CD8-positive, alpha-beta memory T cell (primary cell): ENCODE data around the gene TOP3B. TPM values are rescaled to one million over a fixed set of nuclear protein-coding genes. Genes with fewer than 3 reads are reported as not detected.
"Not testable (repeated sequence)": the region's sequence is repeated elsewhere in the genome, so short reads cannot be mapped to it uniquely, and the experiment has no call there.

Source experiments
- CTCF ChIA-PET: fragments of 350-600 bp; sonication (Branson Sonifier 250); formaldehyde crosslinking; loops from one replicate; lab custom pipeline; 2021; ENCODE audit warnings: antibody characterized with exemption; lab: Charles Lee
- POLR2A ChIA-PET: fragments of 350-600 bp; sonication (Branson Sonifier 250); formaldehyde crosslinking; loops from one replicate; lab custom pipeline; 2021; ENCODE audit warnings: antibody characterized with exemption; lab: Charles Lee
- DNase-seq, 5 donors: peaks; one replicate each; pipeline versions ENCODE4 v3.0.0 to v3.0.0-alpha.2; 2020 to 2022; ENCODE audit warnings: mixed read lengths in 1 of 5
- H3K27ac ChIP-seq: one replicate; pipeline ENCODE4 v1.7.0; 2013; ENCODE audit warnings: low read depth, mild to moderate bottlenecking, low read length, moderate library complexity
- H3K27me3 ChIP-seq: 2 replicates; pipeline ENCODE4 v1.7.0; 2013; ENCODE audit warnings: low read length, mild to moderate bottlenecking; ENCODE audit not compliant: insufficient read depth, poor library complexity, severe bottlenecking
- H3K36me3 ChIP-seq: 2 replicates; pipeline ENCODE4 v1.7.0; 2013; ENCODE audit warnings: mild to moderate bottlenecking, low read length, moderate library complexity; ENCODE audit not compliant: insufficient read depth
- H3K4me1 ChIP-seq: 2 replicates; pipeline ENCODE4 v1.7.0; 2013; ENCODE audit warnings: mild to moderate bottlenecking, low read length, moderate library complexity; ENCODE audit not compliant: insufficient read depth
- H3K4me3 ChIP-seq: 2 replicates; pipeline ENCODE4 v1.7.0; 2013; ENCODE audit warnings: mild to moderate bottlenecking, low read length
- H3K9me3 ChIP-seq: 2 replicates; pipeline ENCODE4 v1.7.0; 2013; ENCODE audit warnings: mild to moderate bottlenecking, low read length
- H3K27ac Mint-ChIP-seq, 8 donors: one replicate each; pipeline ENCODE4 v1.8.0; 2020 to 2021; ENCODE audit warnings: mixed read lengths in 8 of 8, mild to moderate bottlenecking in 6 of 8, inconsistent platforms in 3 of 8, moderate library complexity in 3 of 8
- H3K27me3 Mint-ChIP-seq, 2 donors: one replicate each; pipeline ENCODE4 v1.8.0; 2020 to 2021; ENCODE audit warnings: mixed read lengths in 2 of 2, mild to moderate bottlenecking in 1 of 2, moderate library complexity in 1 of 2
- H3K36me3 Mint-ChIP-seq, 3 donors: one replicate each; pipeline ENCODE4 v1.8.0; 2020 to 2021; ENCODE audit warnings: mixed read lengths in 3 of 3, inconsistent platforms in 1 of 3, mild to moderate bottlenecking in 1 of 3
- H3K4me1 Mint-ChIP-seq, 3 donors: one replicate each; pipeline ENCODE4 v1.8.0; 2020 to 2021; ENCODE audit warnings: mixed read lengths in 3 of 3, inconsistent platforms in 1 of 3, mild to moderate bottlenecking in 1 of 3
- H3K4me3 Mint-ChIP-seq, 7 donors: one replicate each; pipeline ENCODE4 v1.8.0; 2020 to 2021; ENCODE audit warnings: mixed read lengths in 7 of 7, mild to moderate bottlenecking in 6 of 7, moderate library complexity in 4 of 7, inconsistent platforms in 2 of 7
- H3K9me3 Mint-ChIP-seq, 5 donors: one replicate each; pipeline ENCODE4 v1.8.0; 2020 to 2022; ENCODE audit warnings: mixed read lengths in 5 of 5, mild to moderate bottlenecking in 3 of 5, moderate library complexity in 2 of 5, inconsistent platforms in 1 of 5
- polyA plus RNA-seq: library from polyadenylated mRNA; unstranded; fragments of 300-500 nt; fragmentation: Illumina TruSeq; gene quantifications from one replicate; pipeline ENCODE4 v1.2.3, GENCODE V29; 2021
- total RNA-seq, 2 experiments: library from RNA; stranded (reverse); gene quantifications; one replicate each; pipeline ENCODE4 v1.2.3, GENCODE V29; 2021

TOP3B gene
- total and polyA plus RNA-seq, 3 experiments from 2014 or later, result 17.3 to 36.9 (median 30.1) TPM

DNA sequence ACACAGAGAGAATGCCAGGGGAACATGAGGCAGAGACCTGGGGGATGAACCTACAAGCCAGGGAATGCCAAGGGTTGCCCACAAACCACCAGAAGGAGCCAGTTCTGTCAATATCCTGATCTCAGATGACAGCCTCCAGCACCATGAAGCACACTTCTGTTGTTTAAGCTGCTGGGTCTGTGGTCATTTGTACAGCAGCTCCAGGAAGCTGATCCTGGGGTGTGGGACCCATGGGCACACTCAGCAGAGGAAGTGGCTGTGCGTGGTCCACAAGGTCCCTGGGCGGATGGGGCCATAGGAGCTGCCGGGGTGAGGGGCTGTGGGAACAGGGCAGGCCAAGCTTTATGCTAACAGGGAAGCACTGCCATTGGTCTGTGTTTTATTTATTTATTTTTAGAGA lies 42.1 kb downstream of the TOP3B start:
- H3K4me1 Mint-ChIP-seq, result peaks cover 24 to 43% (median 27%) of the 10 kb centered on the region in 3 donors
- POLR2A ChIA-PET, result interaction anchor here (0.7 kb wide), 1 partner anchor 21 kb away, joined by 5 read pairs; no protein-coding TSS in a partner anchor
- no peak overlapping the region for H3K4me3 Mint-ChIP-seq
- Histone ChIP-seq H3K9me3 (no peaks in the 10 kb centered on the region), H3K27me3 (no peaks in the 10 kb centered on the region), H3K27ac (no peak overlapping the region), H3K4me1 (peaks cover 16% of the 10 kb centered on the region), H3K36me3 (peaks cover 15% of the 10 kb centered on the region), H3K4me3 (no peak overlapping the region)
- H3K36me3 Mint-ChIP-seq, result peaks cover 0 to 29% (median 12%) of the 10 kb centered on the region in 3 donors
- H3K27ac Mint-ChIP-seq, result peak overlapping the region in 4 of 8 donors; percentile 33 to 70 (median 50)
- H3K27me3 Mint-ChIP-seq, result peaks cover 0 to 3% of the 10 kb centered on the region in 2 donors
- CTCF ChIA-PET, result interaction anchor here (1.2 to 8.9 kb wide), 3 partner anchors 11 to 229 kb away, joined by 3 to 100 read pairs (median 3); partner anchors contain the start of gene PPM1F
- H3K9me3 Mint-ChIP-seq, result no peaks in the 10 kb centered on the region
- no peak for DNase-seq

GRCh38 chr22:21939935-21940334 lies 42.7 kb downstream of the TOP3B start:
- DNase-seq, H3K9me3 Mint-ChIP-seq, H3K9me3 ChIP-seq, H3K36me3 ChIP-seq, H3K27me3 ChIP-seq, H3K4me3 ChIP-seq, H3K27me3 Mint-ChIP-seq: not testable (repeated sequence)
- ChIA-PET CTCF (interaction anchor here (1.6 to 8.9 kb wide), 2 partner anchors 11 to 228 kb away, joined by 3 to 100 read pairs; partner anchors contain the start of gene PPM1F), POLR2A (interaction anchor here (0.7 kb wide), 1 partner anchor 20 kb away, joined by 5 read pairs; no protein-coding TSS in a partner anchor)
- peak overlapping the region in 1 of 7 donors; percentile 16 for H3K4me3 Mint-ChIP-seq
- peaks cover 0 to 25% (median 9%) of the 10 kb centered on the region in 3 donors for H3K36me3 Mint-ChIP-seq
- Histone ChIP-seq H3K4me1 (peaks cover 16% of the 10 kb centered on the region), H3K27ac (peak overlapping the region; percentile 27)
- H3K27ac Mint-ChIP-seq, result peak overlapping the region in 4 of 8 donors; percentile 23 to 70 (median 38)
- peaks cover 24 to 43% (median 27%) of the 10 kb centered on the region in 3 donors for H3K4me1 Mint-ChIP-seq

DNA sequence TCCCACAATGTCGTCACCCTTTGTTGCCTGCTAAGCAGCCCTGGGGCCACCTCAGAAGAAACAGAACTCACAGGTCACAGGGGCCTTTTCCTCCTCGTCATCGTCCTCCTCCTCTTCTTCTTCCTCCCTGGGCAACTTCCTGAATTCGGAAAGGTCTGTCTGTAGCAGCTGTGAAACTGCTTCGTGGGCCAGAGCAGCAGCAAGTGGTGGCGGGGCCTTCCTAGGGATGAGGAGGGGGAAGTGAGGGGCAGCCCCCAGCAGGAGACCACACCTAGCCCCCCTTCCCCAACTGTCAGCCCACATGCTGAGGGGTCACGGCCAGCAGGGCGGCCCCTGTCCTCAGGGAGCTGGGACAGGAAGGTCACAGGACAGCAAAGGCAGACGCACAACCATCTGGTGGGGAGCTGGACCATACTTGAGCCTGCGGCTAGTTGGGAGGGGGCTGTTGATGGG lies 43.1 kb downstream of the TOP3B start:
- Mint-ChIP-seq H3K27ac (peak overlapping the region in 5 of 8 donors; percentile 26 to 88 (median 54)), H3K36me3 (peaks cover 0 to 23% (median 7%) of the 10 kb centered on the region in 3 donors), H3K27me3 (peaks cover 0 to 3% of the 10 kb centered on the region in 2 donors), H3K4me3 (peak overlapping the region in 4 of 7 donors; percentile 16 to 87 (median 59)), H3K4me1 (peaks cover 24 to 43% (median 27%) of the 10 kb centered on the region in 3 donors), H3K9me3 (no peaks in the 10 kb centered on the region)
- Histone ChIP-seq H3K4me1 (peaks cover 16% of the 10 kb centered on the region), H3K27me3 (no peaks in the 10 kb centered on the region), H3K4me3 (no peak overlapping the region), H3K9me3 (no peaks in the 10 kb centered on the region), H3K36me3 (peaks cover 5% of the 10 kb centered on the region), H3K27ac (peak overlapping the region; percentile 27)
- ChIA-PET CTCF (interaction anchor here (1.4 to 8.9 kb wide), 5 partner anchors 12 to 232 kb away, joined by 3 to 100 read pairs (median 9); partner anchors contain the start of gene PPM1F), POLR2A (interaction anchor here (0.7 to 1.8 kb wide), 2 partner anchors 13 to 20 kb away, joined by 5 to 7 read pairs; partner anchors contain the start of gene PPM1F)
- no peak for DNase-seq

- H3K36me3 Mint-ChIP-seq, result peaks cover 0 to 17% (median 5%) of the 10 kb centered on the region in 3 donors
- Histone ChIP-seq H3K4me3 (no peak overlapping the region), H3K27me3 (no peaks in the 10 kb centered on the region), H3K9me3 (no peaks in the 10 kb centered on the region), H3K36me3 (peaks cover 5% of the 10 kb centered on the region), H3K27ac (peak overlapping the region; percentile 88), H3K4me1 (peaks cover 16% of the 10 kb centered on the region)
- no peaks in the 10 kb centered on the region for H3K9me3 Mint-ChIP-seq
- peak overlapping the region; percentile 75 to 97 (median 86) for H3K27ac Mint-ChIP-seq
- POLR2A ChIA-PET, result interaction anchor here (1.6 to 1.8 kb wide), 2 partner anchors 11 to 14 kb away, joined by 4 to 7 read pairs; partner anchors contain the start of gene PPM1F
- H3K27me3 Mint-ChIP-seq, result peaks cover 0 to 3% of the 10 kb centered on the region in 2 donors
- no peak for DNase-seq
- peaks cover 24 to 42% (median 27%) of the 10 kb centered on the region in 3 donors for H3K4me1 Mint-ChIP-seq
- CTCF ChIA-PET, result interaction anchor here (0.9 to 8.9 kb wide), 11 partner anchors 12 to 297 kb away, joined by 3 to 100 read pairs (median 6); partner anchors contain the start of genes PPM1F and SDF2L1
- peak overlapping the region; percentile 83 to 92 (median 87) for H3K4me3 Mint-ChIP-seq
Measured at GRCh38 chr22:21938906-21939305, 43.7 kb downstream of the TOP3B start.

- no peaks in the 10 kb centered on the region for H3K27me3 ChIP-seq
- H3K4me3 ChIP-seq, result peak overlapping the region; percentile 91
- Mint-ChIP-seq H3K36me3 (peaks cover 0 to 18% (median 5%) of the 10 kb centered on the region in 3 donors), H3K4me3 (peak overlapping the region; percentile 83 to 92 (median 87)), H3K4me1 (peaks cover 24 to 40% (median 27%) of the 10 kb centered on the region in 3 donors), H3K27ac (peak overlapping the region; percentile 78 to 97 (median 86)), H3K9me3 (no peaks in the 10 kb centered on the region), H3K27me3 (peaks cover 0 to 3% of the 10 kb centered on the region in 2 donors)
- peaks cover 7% of the 10 kb centered on the region for H3K36me3 ChIP-seq
- CTCF ChIA-PET, result interaction anchor here (0.7 to 8.9 kb wide), 26 partner anchors 9 to 296 kb away, joined by 3 to 100 read pairs (median 4); partner anchors contain the start of genes PPM1F and SDF2L1
- H3K27ac ChIP-seq, result peak overlapping the region; percentile 88
- H3K9me3 ChIP-seq, result no peaks in the 10 kb centered on the region
- H3K4me1 ChIP-seq, result peaks cover 16% of the 10 kb centered on the region
- POLR2A ChIA-PET, result interaction anchor here (1.6 to 1.8 kb wide), 2 partner anchors 12 to 14 kb away, joined by 4 to 7 read pairs; partner anchors contain the start of gene PPM1F
- peak; percentile 83 to 91 (median 87) for DNase-seq
Measured at GRCh38 chr22:21938071-21938822, 44.3 kb downstream of the TOP3B start.

DNA sequence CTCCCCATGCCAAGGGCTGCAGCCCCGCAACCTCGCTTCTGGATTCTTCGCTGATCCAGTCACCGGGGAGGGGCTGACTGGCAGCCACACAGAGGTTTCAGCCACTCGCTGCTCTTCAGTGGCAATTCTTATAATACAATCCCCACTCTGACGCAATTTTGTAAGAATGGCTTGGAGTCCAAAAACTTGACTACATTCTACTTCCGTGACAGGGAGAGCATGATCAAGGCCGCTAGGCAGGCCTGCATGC lies 44.8 kb downstream of the TOP3B start:
- Histone ChIP-seq H3K4me3 (peak overlapping the region; percentile 91), H3K36me3 (peaks cover 12% of the 10 kb centered on the region), H3K27me3 (no peaks in the 10 kb centered on the region), H3K4me1 (peaks cover 16% of the 10 kb centered on the region), H3K27ac (peak overlapping the region; percentile 88), H3K9me3 (no peaks in the 10 kb centered on the region)
- H3K36me3 Mint-ChIP-seq, result peaks cover 0 to 19% (median 8%) of the 10 kb centered on the region in 3 donors
- H3K27ac Mint-ChIP-seq, result peak overlapping the region; percentile 78 to 97 (median 86)
- H3K9me3 Mint-ChIP-seq, result no peaks in the 10 kb centered on the region
- H3K27me3 Mint-ChIP-seq, result peaks cover 0 to 3% of the 10 kb centered on the region in 2 donors
- H3K4me1 Mint-ChIP-seq, result peaks cover 24 to 38% (median 27%) of the 10 kb centered on the region in 3 donors
- H3K4me3 Mint-ChIP-seq, result peak overlapping the region; percentile 83 to 92 (median 87)
- ChIA-PET POLR2A (interaction anchor here (1.6 to 1.8 kb wide), 2 partner anchors 12 to 15 kb away, joined by 4 to 7 read pairs; partner anchors contain the start of gene PPM1F), CTCF (interaction anchor here (0.7 to 8.9 kb wide), 23 partner anchors 9 to 296 kb away, joined by 3 to 100 read pairs (median 4); partner anchors contain the start of genes PPM1F and SDF2L1)
- no peak for DNase-seq

DNA sequence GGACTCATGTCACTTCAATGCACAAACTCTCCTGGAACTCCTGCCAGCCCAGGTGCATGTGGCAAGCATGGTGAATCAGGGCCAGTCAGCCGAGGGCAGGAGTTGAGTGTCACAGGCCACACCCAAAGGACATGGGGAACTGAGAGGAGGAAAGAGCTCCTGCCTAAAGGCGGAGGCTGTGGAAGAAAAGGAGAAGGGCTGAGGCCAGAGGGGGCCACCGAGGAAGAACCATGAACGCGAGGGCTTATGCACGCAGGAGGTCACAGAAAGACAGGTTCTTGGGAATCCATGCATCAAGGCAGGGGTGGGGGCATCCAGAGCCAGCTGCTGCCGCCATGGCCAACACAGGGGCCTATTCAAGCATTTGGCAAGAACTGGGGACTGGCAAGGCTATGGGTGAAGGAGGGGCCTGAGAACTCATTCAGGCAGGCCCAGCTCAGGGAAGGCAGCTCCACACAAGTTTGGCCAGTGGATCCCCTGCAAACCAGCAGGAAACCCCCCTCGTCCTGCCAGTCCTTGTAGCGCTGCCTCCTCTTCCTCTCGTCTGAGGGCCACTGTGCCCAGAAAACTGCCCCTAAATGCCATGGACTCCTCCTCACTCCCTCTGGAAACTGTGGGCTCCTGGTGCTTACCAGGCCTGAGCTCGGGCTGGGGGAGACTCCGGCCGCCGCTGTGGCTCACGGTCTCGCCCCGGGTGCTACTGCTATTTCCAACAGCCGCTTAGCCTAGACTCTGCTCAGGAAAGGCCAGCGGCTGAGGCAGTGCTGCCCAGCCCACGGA lies 45.4 kb downstream of the TOP3B start:
- CTCF ChIA-PET, result interaction anchor here (0.9 to 8.9 kb wide), 21 partner anchors 10 to 295 kb away, joined by 3 to 100 read pairs (median 4); partner anchors contain the start of genes PPM1F and SDF2L1
- peak overlapping the region; percentile 91 for H3K4me3 ChIP-seq
- H3K36me3 ChIP-seq, result peaks cover 17% of the 10 kb centered on the region
- peaks cover 16% of the 10 kb centered on the region for H3K4me1 ChIP-seq
- H3K9me3 ChIP-seq, result no peaks in the 10 kb centered on the region
- H3K27ac Mint-ChIP-seq, result peak overlapping the region in 3 of 8 donors; percentile 78 to 97 (median 86)
- H3K27me3 Mint-ChIP-seq, result peaks cover 0 to 3% of the 10 kb centered on the region in 2 donors
- peak overlapping the region in 3 of 7 donors; percentile 28 to 87 (median 83) for H3K4me3 Mint-ChIP-seq
- POLR2A ChIA-PET, result interaction anchor here (1.6 to 1.8 kb wide), 2 partner anchors 13 to 15 kb away, joined by 4 to 7 read pairs; partner anchors contain the start of gene PPM1F
- no peaks in the 10 kb centered on the region for H3K9me3 Mint-ChIP-seq
- H3K36me3 Mint-ChIP-seq, result peaks cover 0 to 24% (median 8%) of the 10 kb centered on the region in 3 donors
- peaks cover 22 to 33% (median 27%) of the 10 kb centered on the region in 3 donors for H3K4me1 Mint-ChIP-seq
- DNase-seq, result no peak
- H3K27me3 ChIP-seq, result no peaks in the 10 kb centered on the region
- H3K27ac ChIP-seq, result peak overlapping the region; percentile 88
